ENCODE data around the gene FAM76A. TPM values are rescaled to one million over a fixed set of nuclear protein-coding genes. Genes with fewer than 3 reads are reported as not detected.
"Not testable (repeated sequence)": the region's sequence is repeated elsewhere in the genome, so short reads cannot be mapped to it uniquely, and the experiment has no call there.

Gene FAM76A
- total RNA-seq, 1 experiment from 2014 or later = 8.9 TPM

GRCh38 chr1:27778056-27778455, 52.3 kb downstream of the FAM76A start:
- no peak for DNase-seq (ENCODE audit: low read depth)

DNA sequence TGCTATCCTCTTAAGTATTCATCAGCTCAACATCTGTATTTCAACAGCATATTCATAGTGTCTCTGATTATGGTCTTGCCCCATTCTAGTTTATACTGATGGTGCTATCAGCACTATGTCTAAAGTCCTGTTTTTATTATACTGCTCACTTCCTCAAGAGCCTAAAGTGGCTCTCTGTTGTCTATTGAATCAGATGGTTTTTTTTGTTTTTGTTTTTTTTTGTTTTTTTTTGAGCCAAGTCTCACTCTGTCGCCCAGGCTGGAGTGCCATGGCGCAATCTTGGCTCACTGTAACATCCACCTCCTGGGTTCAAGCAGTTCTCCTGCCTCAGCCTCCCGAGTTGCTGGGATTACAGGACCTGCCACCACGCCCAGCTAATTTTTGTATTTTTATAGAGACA, 53.4 kb downstream of the FAM76A start:
- no peak for DNase-seq (ENCODE audit: low read depth)

GRCh38 chr1:27782950-27783349, 57.2 kb downstream of the FAM76A start:
- DNase-seq (ENCODE audit: low read depth) = no peak

DNA sequence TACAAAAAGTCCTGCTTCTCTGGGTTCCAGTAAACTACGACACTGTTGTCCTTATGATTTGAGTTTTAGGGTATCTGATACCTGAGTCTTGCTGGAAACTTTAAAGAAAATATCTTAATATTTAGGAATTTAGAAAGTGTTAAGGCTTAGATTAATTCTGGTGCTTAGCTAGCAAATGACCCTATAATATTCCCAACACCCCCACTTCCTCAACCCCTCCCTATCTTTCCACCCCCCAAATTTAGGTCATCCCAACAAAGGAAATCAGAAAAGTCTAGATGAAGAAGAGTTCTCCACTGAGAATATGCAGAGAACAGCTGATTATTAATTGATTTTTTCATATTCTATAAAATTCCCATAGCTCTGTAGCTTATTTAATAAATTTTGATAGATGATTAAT, 58.9 kb downstream of the FAM76A start:
- DNase-seq (ENCODE audit: low read depth) = no peak

DNA sequence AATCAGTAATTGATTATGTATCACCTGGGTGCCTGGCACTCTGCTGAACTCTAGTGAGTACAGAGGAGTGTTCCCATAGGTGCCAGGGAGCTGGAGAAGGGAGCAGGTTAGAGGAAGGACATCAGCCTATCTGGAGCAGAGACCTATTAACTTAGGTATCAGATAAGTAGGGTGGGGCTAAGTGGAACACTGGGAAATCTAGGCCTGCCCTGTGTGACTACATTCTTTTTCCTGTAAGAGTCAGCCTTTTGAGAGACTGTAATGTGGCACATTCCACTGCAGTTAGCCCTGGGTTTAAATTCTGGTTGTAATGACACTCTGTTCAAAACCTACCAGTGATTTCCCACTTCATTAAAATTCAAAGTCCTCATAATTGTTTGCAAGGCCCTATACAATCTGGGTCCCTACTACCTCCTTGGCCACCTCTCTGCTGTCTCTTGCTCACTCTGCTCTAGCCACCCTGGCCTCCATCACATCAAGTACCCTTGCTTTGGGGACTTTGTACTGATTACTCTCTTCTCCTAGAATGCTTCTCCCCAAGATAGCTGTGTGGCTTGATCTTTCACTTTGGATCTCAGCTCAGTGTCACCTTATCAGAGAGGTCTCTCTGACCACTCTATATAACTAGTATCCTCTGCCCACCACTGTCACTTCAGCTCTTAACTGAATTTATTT, 60.2 kb downstream of the FAM76A start:
- DNase-seq (ENCODE audit: low read depth) = no peak

- DNase-seq (ENCODE audit: low read depth) = no peak
Observed at GRCh38 chr1:27787895-27788294, 62.1 kb downstream of the FAM76A start.

GRCh38 chr1:27789540-27790041, 63.8 kb downstream of the FAM76A start:
- DNase-seq (ENCODE audit: low read depth) = no peak

DNA sequence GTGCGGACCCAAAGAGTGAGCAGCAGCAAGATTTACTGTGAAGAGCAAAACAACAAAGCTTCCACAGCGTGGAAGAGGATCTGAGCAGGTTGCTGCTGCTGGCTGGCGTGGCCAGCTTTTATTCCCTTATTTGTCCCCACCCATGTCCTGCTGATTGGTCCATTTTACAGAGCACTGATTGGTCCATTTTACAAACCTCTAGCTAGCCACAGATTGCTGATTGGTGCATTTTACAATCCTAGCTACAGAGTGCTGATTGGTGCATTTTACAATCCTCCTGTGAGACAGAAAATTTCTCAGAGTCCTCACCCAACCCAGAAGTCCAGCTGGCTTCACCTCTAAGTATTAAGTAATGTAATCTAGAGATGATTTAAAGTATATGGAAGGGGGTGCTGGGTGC, 64.5 kb downstream of the FAM76A start:
- DNase-seq (ENCODE audit: low read depth) = not testable (repeated sequence)

DNA sequence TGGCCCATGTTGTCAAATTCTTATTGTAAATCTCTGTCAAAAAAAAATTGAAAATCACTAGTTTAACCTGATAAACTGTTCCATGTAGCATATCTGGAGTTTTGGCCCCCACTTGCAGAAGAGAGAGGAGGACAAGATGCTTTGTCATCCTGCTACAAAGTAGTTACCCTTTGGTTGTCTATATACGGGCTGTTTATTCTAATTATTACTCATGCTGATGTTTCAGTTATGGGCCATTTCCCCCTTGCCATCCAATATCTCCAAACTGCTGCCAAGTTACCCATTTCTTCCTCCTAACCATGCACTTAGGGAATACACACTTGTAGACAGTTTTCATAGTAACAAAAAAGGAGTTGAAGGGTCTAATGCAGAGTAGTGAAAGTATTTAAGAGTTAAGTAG, 69.8 kb downstream of the FAM76A start:
- no peak for DNase-seq (ENCODE audit: low read depth)

DNA sequence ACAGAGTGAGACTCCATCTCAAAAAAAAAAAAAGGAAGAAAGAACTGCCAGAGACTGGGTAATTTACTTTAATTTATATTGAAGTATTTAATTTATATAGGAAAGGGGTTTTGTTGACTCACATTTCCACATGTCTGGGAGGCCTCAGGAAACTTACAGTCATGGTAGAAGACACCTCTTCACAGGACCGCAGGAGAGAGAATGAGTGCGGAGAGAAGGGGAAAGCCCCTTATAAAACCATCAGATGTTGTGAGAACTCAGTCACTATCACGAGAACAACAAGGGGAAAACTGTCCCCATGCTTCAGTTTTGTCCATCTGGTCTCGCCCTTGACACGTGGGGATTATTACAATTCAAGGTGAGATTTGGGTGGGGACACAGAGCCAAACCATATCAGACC, 79.0 kb downstream of the FAM76A start:
- no peak for DNase-seq (ENCODE audit: low read depth)

- no peak for DNase-seq (ENCODE audit: low read depth)
Observed at GRCh38 chr1:27806758-27807157, 81.0 kb downstream of the FAM76A start.

DNA sequence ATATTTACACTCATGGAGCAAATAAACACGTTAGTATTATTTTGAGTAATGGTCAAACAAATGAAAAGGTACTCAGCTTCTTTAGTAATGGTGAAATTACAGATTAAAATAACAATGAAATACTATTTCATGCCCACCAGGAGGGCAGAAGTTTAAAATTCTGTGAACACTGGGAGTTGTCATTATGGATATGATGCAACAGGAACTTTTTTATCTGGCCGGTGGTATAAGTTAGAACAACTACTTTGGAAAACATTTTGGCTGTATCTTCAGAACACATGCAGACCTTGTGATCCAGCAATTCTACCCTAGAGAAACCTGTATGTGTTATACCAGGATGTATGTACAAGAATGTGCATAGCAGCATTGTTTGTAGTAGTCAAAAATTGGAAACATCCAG, 81.6 kb downstream of the FAM76A start:
- no peak for DNase-seq (ENCODE audit: low read depth)

DNA sequence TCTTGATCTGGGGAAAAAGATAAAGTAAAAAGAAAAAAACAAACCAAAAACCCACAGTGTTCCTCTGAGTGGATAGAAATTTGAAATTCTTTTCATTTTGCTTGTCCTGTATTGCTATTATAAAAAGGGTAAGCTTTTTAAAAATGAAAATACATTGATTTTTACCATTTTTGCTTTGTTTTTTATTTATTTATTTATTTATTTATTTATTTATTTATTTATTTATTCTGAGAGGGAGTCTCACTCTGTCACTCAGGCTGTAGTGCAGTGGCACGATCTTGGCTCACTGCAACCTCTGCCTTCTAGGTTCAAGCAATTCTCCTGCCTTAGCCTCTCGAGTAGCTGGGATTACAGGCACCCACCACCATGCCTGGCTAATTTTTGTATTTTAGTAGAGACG, 82.4 kb downstream of the FAM76A start:
- not testable (repeated sequence) for DNase-seq (ENCODE audit: low read depth)

DNA sequence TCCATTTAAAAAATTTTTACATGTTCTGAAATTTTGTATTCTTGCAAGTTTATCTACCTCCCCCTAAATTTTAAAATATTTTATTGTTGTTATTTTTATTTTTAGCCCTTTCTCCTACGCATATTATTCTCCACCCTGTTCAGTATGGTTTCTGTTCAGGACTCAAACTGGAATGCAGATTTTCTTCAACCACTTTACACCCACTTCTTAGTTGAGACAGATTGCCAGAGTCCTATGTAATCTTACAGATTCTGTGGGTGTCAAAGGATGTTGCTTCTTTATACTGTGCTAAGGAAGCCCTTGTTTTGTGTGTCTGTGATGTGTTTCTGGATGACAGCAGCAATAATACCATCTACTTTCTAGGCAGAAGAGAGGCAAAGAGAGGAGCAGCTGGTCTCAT, 84.1 kb downstream of the FAM76A start:
- no peak for DNase-seq (ENCODE audit: low read depth)

GRCh38 chr1:27811741-27812500, 86.2 kb downstream of the FAM76A start:
- no peak for DNase-seq (ENCODE audit: low read depth)

Other genes starting within 250 kb of the FAM76A start
- 11.1 and 12.3 TPM in 2 replicates for gene WASF2, start 235.8 kb upstream of the FAM76A start, total RNA-seq (2014; rRNA removed; shearing (Covaris generic))
- gene AHDC1, start 121.8 kb upstream of the FAM76A start, total RNA-seq (2014; rRNA removed; shearing (Covaris generic)) = 3.8 and 4.7 TPM in 2 replicates
- gene FGR, start 90.8 kb upstream of the FAM76A start, total RNA-seq (2014; rRNA removed; shearing (Covaris generic)) = not detected in 2 replicates
- 12.7 and 20.3 TPM in 2 replicates for gene IFI6, start 53.8 kb upstream of the FAM76A start, total RNA-seq (2014; rRNA removed; shearing (Covaris generic))
- gene STX12, start 47.3 kb downstream of the FAM76A start, total RNA-seq (2014; rRNA removed; shearing (Covaris generic)) = 36.8 and 38.7 TPM in 2 replicates
- 53.6 and 60.0 TPM in 2 replicates for gene PPP1R8, start 104.8 kb downstream of the FAM76A start, total RNA-seq (2014; rRNA removed; shearing (Covaris generic))
- 1.8 and 4.3 TPM in 2 replicates for gene THEMIS2, start 146.6 kb downstream of the FAM76A start, total RNA-seq (2014; rRNA removed; shearing (Covaris generic))
- gene RPA2, start 188.6 kb downstream of the FAM76A start, total RNA-seq (2014; rRNA removed; shearing (Covaris generic)) = 130 and 131 TPM in 2 replicates
- 0.86 TPM in 1 of 2 replicates, not detected in the other for gene SMPDL3B, start 209.0 kb downstream of the FAM76A start, total RNA-seq (2014; rRNA removed; shearing (Covaris generic))
- 1.7 and 2.2 TPM in 2 replicates for gene XKR8, start 234.0 kb downstream of the FAM76A start, total RNA-seq (2014; rRNA removed; shearing (Covaris generic))

Measured in Daoy (cell line).